Astrocyte (in vitro differentiated cells and primary cell): ENCODE measurements around the gene SPESP1. TPM values are rescaled to one million over a fixed set of nuclear protein-coding genes. Genes with fewer than 3 reads are reported as not detected.

Experiments
- DNase-seq: peaks from one replicate; pipeline ENCODE4 v3.0.0-alpha.2; 2010; ENCODE audit warnings: low read depth
- FAIRE-seq: peaks from 2 replicates; lab custom pipeline; 2011; peaks lifted over from hg19 to GRCh38; lab: Jason Lieb, UNC
- H2AFZ ChIP-seq: 2 replicates; pipeline ENCODE4 v1.6.0; 2012; ENCODE audit warnings: low read depth, low read length, inconsistent platforms
- H3K27ac ChIP-seq: 2 replicates; pipeline ENCODE4 v1.5.1; 2011; ENCODE audit warnings: low read depth, low read length, inconsistent platforms
- H3K27me3 ChIP-seq: 2 replicates; pipeline ENCODE4 v1.6.0; 2011; ENCODE audit warnings: low read length, inconsistent platforms; ENCODE audit not compliant: insufficient read depth
- H3K36me3 ChIP-seq: 2 replicates; pipeline ENCODE4 v1.5.1; 2011; ENCODE audit warnings: low read length, inconsistent platforms; ENCODE audit not compliant: insufficient read depth
- H3K4me1 ChIP-seq: 2 replicates; pipeline ENCODE4 v1.5.1; 2011; ENCODE audit warnings: low read length, inconsistent platforms; ENCODE audit not compliant: insufficient read depth
- H3K4me2 ChIP-seq: 2 replicates; pipeline ENCODE4 v1.6.0; 2012; ENCODE audit warnings: low read length, inconsistent platforms
- H3K4me3 ChIP-seq: 2 replicates; pipeline ENCODE4 v1.5.1; 2011; ENCODE audit warnings: low read depth, mild to moderate bottlenecking, low read length, inconsistent platforms; ENCODE audit not compliant: insufficient read depth
- H3K79me2 ChIP-seq: 2 replicates; pipeline ENCODE4 v1.6.0; 2012; ENCODE audit warnings: mild to moderate bottlenecking, low read length, inconsistent platforms; ENCODE audit not compliant: insufficient read depth
- H3K9ac ChIP-seq: 2 replicates; pipeline ENCODE4 v1.6.0; 2012; ENCODE audit warnings: mild to moderate bottlenecking, low read length, inconsistent platforms
- H3K9me3 ChIP-seq: 2 replicates; pipeline ENCODE4 v1.5.1; 2012; ENCODE audit warnings: low read depth, mild to moderate bottlenecking, low read length, inconsistent platforms; ENCODE audit not compliant: insufficient read depth
- H4K20me1 ChIP-seq: 2 replicates; pipeline ENCODE4 v1.6.0; 2012; ENCODE audit warnings: low read length, inconsistent platforms; ENCODE audit not compliant: insufficient read depth
- H3K27ac Mint-ChIP-seq: one replicate; pipeline ENCODE4 v1.8.0; 2021; ENCODE audit warnings: mild to moderate bottlenecking, mixed read lengths; ENCODE audit not compliant: unreplicated experiment
- H3K27me3 Mint-ChIP-seq: one replicate; pipeline ENCODE4 v1.8.0; 2021; ENCODE audit warnings: low read depth, mixed read lengths; ENCODE audit not compliant: unreplicated experiment
- H3K36me3 Mint-ChIP-seq: one replicate; pipeline ENCODE4 v1.8.0; 2021; ENCODE audit warnings: low read depth, mixed read lengths; ENCODE audit not compliant: unreplicated experiment
- H3K4me1 Mint-ChIP-seq: one replicate; pipeline ENCODE4 v1.8.0; 2021; ENCODE audit warnings: low read depth, mixed read lengths; ENCODE audit not compliant: unreplicated experiment
- H3K4me3 Mint-ChIP-seq: one replicate; pipeline ENCODE4 v1.8.0; 2021; ENCODE audit warnings: mild to moderate bottlenecking, moderate library complexity, mixed read lengths; ENCODE audit not compliant: unreplicated experiment
- H3K9me3 Mint-ChIP-seq: one replicate; pipeline ENCODE4 v1.8.0; 2021; ENCODE audit warnings: mild to moderate bottlenecking, mixed read lengths; ENCODE audit not compliant: unreplicated experiment
- CTCF ChIP-seq: IDR thresholded peaks from 2 replicates; pipeline ENCODE4 v1.5.1; 2011; ENCODE audit warnings: low read depth, mild to moderate bottlenecking, inconsistent platforms, low read length, moderate library complexity; ENCODE audit not compliant: insufficient read depth
- EZH2 ChIP-seq: IDR thresholded peaks from 2 replicates; pipeline ENCODE4 v1.6.1; 2012; ENCODE audit warnings: mild to moderate bottlenecking, low read length, inconsistent platforms; ENCODE audit not compliant: insufficient read depth
- total RNA-seq: library from RNA; stranded (reverse); gene quantifications from 2 replicates; pipeline ENCODE4 v1.2.1, GENCODE V29; 2021

The SPESP1 gene
- total RNA-seq, 1 donor from 2014 or later: not detected

- no peaks in the 10 kb centered on the region for H4K20me1 ChIP-seq
- DNase-seq (peak; percentile 6), FAIRE-seq (no peak)
- H3K4me3 Mint-ChIP-seq: no peak overlapping the region
- peaks cover 8% of the 10 kb centered on the region for H3K27me3 ChIP-seq
- peaks cover 35% of the 10 kb centered on the region for H3K4me1 Mint-ChIP-seq
- no peaks in the 10 kb centered on the region for H3K9me3 Mint-ChIP-seq
- H3K36me3 ChIP-seq: no peaks in the 10 kb centered on the region
- no peak overlapping the region for H2AFZ ChIP-seq
- H3K27ac ChIP-seq: no peak overlapping the region
- no peaks in the 10 kb centered on the region for H3K36me3 Mint-ChIP-seq
- no peak overlapping the region for H3K4me3 ChIP-seq
- no peak overlapping the region for H3K4me2 ChIP-seq
- no peaks in the 10 kb centered on the region for H3K9me3 ChIP-seq
- peaks cover 16% of the 10 kb centered on the region for H3K4me1 ChIP-seq
- H3K27ac Mint-ChIP-seq: no peak overlapping the region
- TF ChIP-seq CTCF (no peak), EZH2 (no peak)
- H3K27me3 Mint-ChIP-seq: peaks cover 5% of the 10 kb centered on the region
- no peaks in the 10 kb centered on the region for H3K79me2 ChIP-seq
- no peak overlapping the region for H3K9ac ChIP-seq
These were observed 64.8 kb downstream of the SPESP1 start for GRCh38 chr15:68994981-68995761.

Other genes with a start within 250 kb of the SPESP1 start
- gene ANP32A, start 109.6 kb upstream of the SPESP1 start, total RNA-seq: 121 and 138 TPM in 2 replicates
- gene NOX5, start 84.2 kb downstream of the SPESP1 start, total RNA-seq: 0.09 and 0.14 TPM in 2 replicates
- 13.3 and 13.6 TPM in 2 replicates for gene GLCE, start 230.1 kb downstream of the SPESP1 start, total RNA-seq